GM12892 (cell line): Measurements from ENCODE around the gene SH3BGR.
"Not testable (repeated sequence)": the region's sequence is repeated elsewhere in the genome, so short reads cannot be mapped to it uniquely, and the experiment has no call there.

ENCODE experiments used
- DNase-seq: peaks from one replicate; pipeline ENCODE4 v3.0.0; 2011; ENCODE audit not compliant: insufficient read length
- FAIRE-seq: peaks from 2 replicates; lab custom pipeline; 2011; peaks lifted over from hg19 to GRCh38; lab: Jason Lieb, UNC
- POLR2A ChIP-seq: IDR thresholded peaks from 2 replicates; pipeline ENCODE4 v1.6.1; 2011; ENCODE audit warnings: low read depth, low read length, control low read depth
- POLR2AphosphoS5 ChIP-seq: IDR thresholded peaks from 2 replicates; pipeline ENCODE4 v1.6.1; 2011; ENCODE audit warnings: low read depth, low read length, control low read depth
- TAF1 ChIP-seq: IDR thresholded peaks from 2 replicates; pipeline ENCODE4 v1.6.1; 2011; ENCODE audit warnings: low read depth, mild to moderate bottlenecking, control low read depth, low read length, borderline replicate concordance

Gene SH3BGR

DNA sequence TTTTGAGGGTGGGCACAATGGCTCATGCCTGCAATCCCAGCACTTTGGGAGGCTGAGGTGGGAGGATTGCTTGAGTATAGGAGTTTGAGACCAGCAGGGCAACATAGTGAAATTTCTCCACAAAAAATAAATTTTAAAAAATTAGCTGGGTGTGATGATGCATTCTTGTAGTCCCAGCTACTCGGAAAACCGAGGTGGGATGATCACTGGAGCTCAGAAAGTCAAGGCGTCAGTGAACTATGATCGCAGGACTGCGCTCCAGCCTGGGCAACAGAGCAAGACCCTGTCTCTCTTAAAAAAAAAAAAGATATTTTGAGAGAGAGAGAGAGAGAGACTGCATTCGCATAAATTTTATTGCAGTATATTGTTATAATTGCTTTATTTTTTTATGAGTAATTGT lies 85.1 kb downstream of the SH3BGR start:
- FAIRE-seq = no peak
- no peak for DNase-seq
- TF ChIP-seq POLR2AphosphoS5 (no peak), POLR2A (no peak), TAF1 (no peak)

DNA sequence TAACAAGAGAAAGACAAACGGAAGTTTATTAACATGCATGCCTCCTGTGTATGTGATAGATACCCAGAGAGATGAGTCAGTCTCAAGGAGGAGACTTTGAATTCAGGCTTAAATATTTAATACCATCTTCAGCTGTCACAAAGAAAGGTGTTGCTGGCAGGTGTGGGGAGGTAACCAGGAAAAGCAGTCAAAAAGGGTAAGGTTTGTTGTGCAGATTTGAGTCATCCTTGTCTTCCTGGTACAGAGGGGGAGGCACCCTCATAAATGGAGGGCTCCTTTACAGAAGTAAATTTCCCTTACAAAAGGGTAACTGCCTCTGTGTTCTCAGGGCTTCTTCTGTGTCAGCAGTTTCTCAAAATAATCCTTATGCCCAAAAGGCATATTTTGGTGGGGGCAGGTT lies 85.8 kb downstream of the SH3BGR start:
- DNase-seq = no peak
- no peak for FAIRE-seq
- TF ChIP-seq POLR2AphosphoS5 (no peak), TAF1 (no peak), POLR2A (no peak)

DNA sequence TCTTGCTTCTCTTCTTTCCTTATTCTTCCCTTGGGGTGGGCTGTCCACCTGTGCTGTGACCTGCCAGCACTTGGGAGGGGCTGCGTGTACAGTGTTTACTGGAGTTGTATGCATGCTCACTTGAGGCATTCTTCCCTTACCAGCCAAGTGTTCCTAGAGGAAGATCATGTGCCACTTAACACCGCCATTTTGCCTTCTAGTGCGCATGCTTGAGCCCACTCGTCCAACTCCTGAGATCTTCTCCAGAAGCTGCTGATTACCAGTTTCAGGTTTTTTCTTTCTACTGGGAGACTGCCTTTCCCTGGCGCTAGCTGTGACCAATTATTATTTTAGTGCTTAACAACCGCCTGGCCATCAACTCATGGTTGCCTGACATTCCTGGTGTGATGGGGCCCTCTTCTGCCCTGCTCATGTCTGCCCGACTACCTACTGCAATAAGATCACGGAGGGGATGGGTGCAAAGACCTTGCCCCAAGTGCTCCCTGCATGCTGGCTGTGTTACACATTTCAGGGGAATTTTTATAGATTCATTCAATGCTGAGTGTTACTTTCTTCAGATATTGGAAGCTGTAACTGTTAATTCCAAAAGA lies 86.8 kb downstream of the SH3BGR start:
- no peak for FAIRE-seq
- TF ChIP-seq POLR2AphosphoS5 (no peak), POLR2A (no peak)
- DNase-seq = no peak

DNA sequence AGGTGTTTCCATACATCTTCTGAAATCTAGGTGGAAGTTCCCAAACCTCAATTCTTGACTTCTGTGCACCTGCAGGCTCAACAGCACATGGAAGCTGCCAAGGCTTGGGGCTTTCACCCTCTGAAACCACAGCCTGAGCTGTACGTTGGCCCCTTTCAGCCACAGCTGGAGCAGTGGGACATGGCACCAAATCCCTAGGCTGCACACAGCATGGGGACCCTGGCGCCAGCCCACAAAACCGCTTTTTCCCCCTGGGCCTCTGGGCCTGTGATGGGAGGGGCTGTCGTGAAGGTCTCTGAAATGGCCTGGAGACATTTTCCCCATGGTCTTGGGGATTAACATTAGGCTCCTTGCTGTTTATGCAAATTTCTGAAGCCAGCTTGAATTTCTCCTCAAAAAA lies 88.6 kb downstream of the SH3BGR start:
- DNase-seq, FAIRE-seq: not testable (repeated sequence)

DNA sequence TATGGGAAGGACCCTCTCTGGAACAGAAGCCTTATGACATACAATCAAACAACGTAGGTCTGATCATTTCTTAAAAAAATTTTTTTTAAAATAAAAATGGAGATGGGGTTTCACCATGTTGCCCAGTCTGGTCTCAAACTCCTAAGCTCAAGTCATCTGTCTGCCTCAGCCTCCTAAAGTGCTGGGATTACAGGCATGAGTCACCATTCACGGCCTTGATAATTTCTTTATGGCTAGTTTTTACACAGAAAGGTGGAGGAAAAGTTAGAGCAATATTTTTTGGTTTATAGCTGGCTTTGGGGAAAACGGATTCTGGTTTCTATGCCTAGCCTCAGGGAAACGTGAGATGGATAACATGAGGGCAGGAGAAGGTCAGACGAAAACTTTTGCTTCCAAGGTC lies 91.0 kb downstream of the SH3BGR start:
- FAIRE-seq (no peak), DNase-seq (no peak)
- no peak for TF ChIP-seq POLR2AphosphoS5
- TF ChIP-seq POLR2A = no peak
- no peak for TF ChIP-seq TAF1

DNA sequence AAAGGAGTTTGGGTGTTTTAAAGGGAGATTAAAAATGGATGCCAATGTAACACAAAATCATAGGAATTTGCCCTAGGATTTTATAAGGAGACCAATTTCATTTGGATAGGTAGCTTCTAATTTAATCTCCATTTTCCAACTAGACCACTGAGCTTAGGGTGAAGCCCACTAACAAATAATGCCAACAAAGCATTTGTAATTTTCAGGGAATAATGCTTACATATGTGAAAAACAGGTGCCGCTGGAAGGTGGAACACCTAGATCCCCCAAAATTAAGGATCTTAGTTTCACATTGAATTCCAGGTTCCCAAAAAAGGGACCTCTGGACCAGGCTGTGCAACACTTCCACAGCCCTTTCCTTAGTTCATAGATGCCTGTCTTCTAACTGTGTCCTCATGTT lies 94.8 kb downstream of the SH3BGR start:
- TF ChIP-seq POLR2AphosphoS5 (no peak), TAF1 (no peak), POLR2A (no peak)

DNA sequence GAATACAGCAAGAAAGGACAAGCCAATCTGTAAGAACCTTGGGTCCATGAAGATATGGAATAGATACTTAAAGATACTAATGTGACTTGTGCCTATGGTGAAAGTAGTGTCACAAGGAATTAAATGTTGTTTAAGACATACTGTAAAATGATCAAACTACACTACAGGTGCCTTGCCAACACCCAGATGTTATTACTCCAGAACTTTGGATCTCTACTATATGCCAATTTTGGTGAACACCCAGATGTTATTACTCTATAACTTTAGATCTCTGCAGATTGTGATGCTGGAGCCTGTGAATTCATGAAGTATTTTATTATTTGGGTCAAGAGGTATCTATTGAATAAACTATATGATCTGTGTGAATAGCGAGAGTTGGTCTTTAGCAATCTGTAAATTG lies 101.1 kb downstream of the SH3BGR start:
- TF ChIP-seq POLR2AphosphoS5 (no peak), TAF1 (no peak), POLR2A (no peak)
- FAIRE-seq (no peak), DNase-seq (no peak)

More for the DNA sequence above, 94.8 kb downstream of the SH3BGR start:
- FAIRE-seq (no peak), DNase-seq (no peak)

GRCh38 chr21:39553331-39553730 lies 101.6 kb downstream of the SH3BGR start:
- TF ChIP-seq POLR2A (no peak), TAF1 (no peak), POLR2AphosphoS5 (no peak)
- DNase-seq (no peak), FAIRE-seq (no peak)

GRCh38 chr21:39555911-39556590 lies 104.3 kb downstream of the SH3BGR start:
- no peak for FAIRE-seq
- TF ChIP-seq POLR2A (no peak), TAF1 (no peak), POLR2AphosphoS5 (no peak)
- DNase-seq = no peak

- FAIRE-seq = no peak
- TF ChIP-seq TAF1 (no peak), POLR2A (no peak), POLR2AphosphoS5 (no peak)
- no peak for DNase-seq
These were observed 107.7 kb downstream of the SH3BGR start for GRCh38 chr21:39559511-39559910.

- TF ChIP-seq POLR2A (no peak), POLR2AphosphoS5 (no peak), TAF1 (no peak)
- FAIRE-seq = no peak
- DNase-seq = no peak
These were observed 109.4 kb downstream of the SH3BGR start for GRCh38 chr21:39561140-39561539.
